GM15510 (cell line): ENCODE data around the gene C20orf204.

Source experiments
- POLR2A ChIP-seq: IDR thresholded peaks from 3 replicates; pipeline ENCODE4 v1.6.1; 2011; ENCODE audit warnings: borderline replicate concordance; ENCODE audit not compliant: insufficient read length; ENCODE audit errors: extremely low read depth

The C20orf204 gene

DNA sequence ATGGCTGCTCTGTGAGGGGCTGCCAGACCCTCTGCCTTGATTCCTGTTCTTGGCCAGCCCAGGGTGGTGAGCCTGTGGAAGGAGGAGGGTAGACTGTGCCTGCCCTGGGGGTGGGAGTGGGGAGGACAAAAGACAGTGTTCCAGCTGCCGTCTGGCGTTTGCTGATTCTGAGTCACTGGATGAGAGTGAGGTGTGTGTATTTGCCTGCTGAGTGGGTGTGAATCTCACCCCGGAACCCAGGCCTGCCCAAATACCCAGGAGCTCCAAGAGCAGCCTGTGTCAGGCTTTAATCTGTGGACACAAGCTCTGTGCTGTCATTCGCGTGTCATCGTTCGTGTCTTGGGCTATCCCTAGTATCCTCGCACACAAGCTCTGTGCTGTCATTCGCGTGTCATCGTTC, 50.8 kb downstream of the C20orf204 start:
- no peak for TF ChIP-seq POLR2A
